PC-9 (cell line): ENCODE measurements around the gene RAD17. TPM values are rescaled to one million over a fixed set of nuclear protein-coding genes. Genes with fewer than 3 reads are reported as not detected.
A peak's percentile ranks its signal among the peaks of the same experiment; 100 is the strongest.

Experiments
- BruUV-seq: library from RNA; stranded (reverse); fragments of 400-500 nt; replicated peaks from 2 replicates; lab custom pipeline; 2021; lab: Mats Ljungman, UMichigan
- CTCF ChIA-PET: fragments of 300-600 bp; sonication (Branson Sonifier 250); formaldehyde crosslinking; loops from one replicate; lab custom pipeline; 2022; ENCODE audit warnings: antibody characterized with exemption; lab: Charles Lee
- POLR2A ChIA-PET: fragments of 300-600 bp; sonication (Branson Sonifier 250); formaldehyde crosslinking; loops from one replicate; lab custom pipeline; 2022; ENCODE audit warnings: antibody characterized with exemption; ENCODE audit not compliant: unreplicated experiment; lab: Charles Lee
- DNase-seq, 2 experiments: peaks; one replicate each; pipeline versions ENCODE4 v3.0.0 to v3.0.0-alpha.2; 2015 to 2022; ENCODE audit warnings: mixed read lengths in 1 of 2
- H2AFZ ChIP-seq: fragments of 200-600 bp; sonication (generic); 2 replicates; pipeline ENCODE4 v1.8.1; 2017; ENCODE audit warnings: antibody characterized with exemption
- H3F3A ChIP-seq: fragments of 200-600 bp; sonication (generic); 2 replicates; pipeline ENCODE4 v1.8.1; 2017; ENCODE audit warnings: antibody characterized with exemption, mild to moderate bottlenecking, low read depth; ENCODE audit not compliant: insufficient read depth
- H3K27ac ChIP-seq: fragments of 200-600 bp; sonication (generic); 2 replicates; pipeline ENCODE4 v1.6.1; 2016; ENCODE audit warnings: mixed run types
- H3K27me3 ChIP-seq: fragments of 200-600 bp; sonication (generic); 2 replicates; pipeline ENCODE4 v1.6.1; 2016; ENCODE audit warnings: low read depth, mixed run types; ENCODE audit not compliant: insufficient read depth
- H3K36me3 ChIP-seq: fragments of 200-600 bp; sonication (generic); 2 replicates; pipeline ENCODE4 v1.6.1; 2016; ENCODE audit warnings: low read depth, mixed run types
- H3K4me1 ChIP-seq: fragments of 200-600 bp; sonication (generic); replicated peaks from 2 replicates; pipeline ENCODE4 v1.6.1; 2016; ENCODE audit warnings: mixed run types; ENCODE audit not compliant: insufficient read depth
- H3K4me2 ChIP-seq: fragments of 200-600 bp; sonication (generic); 2 replicates; pipeline ENCODE4 v1.6.1; 2017; ENCODE audit warnings: mixed run types
- H3K4me3 ChIP-seq: fragments of 200-600 bp; sonication (generic); 2 replicates; pipeline ENCODE4 v1.6.1; 2016; ENCODE audit warnings: mixed run types
- H3K79me2 ChIP-seq: fragments of 200-600 bp; sonication (generic); 2 replicates; pipeline ENCODE4 v1.6.1; 2017; ENCODE audit warnings: low read depth, mixed run types
- H3K9me2 ChIP-seq: fragments of 200-600 bp; sonication (generic); 2 replicates; pipeline ENCODE4 v1.8.1; 2017; ENCODE audit warnings: mild to moderate bottlenecking; ENCODE audit not compliant: insufficient read depth
- H3K9me3 ChIP-seq: fragments of 200-600 bp; sonication (generic); 2 replicates; pipeline ENCODE4 v1.8.1; 2016; ENCODE audit warnings: low read depth; ENCODE audit not compliant: insufficient read depth
- H4K20me1 ChIP-seq: fragments of 200-600 bp; sonication (generic); 2 replicates; pipeline ENCODE4 v1.8.1; 2017; ENCODE audit not compliant: insufficient read depth
- EZH2 ChIP-seq: fragments of 200-600 bp; sonication (generic); IDR thresholded peaks from 2 replicates; pipeline ENCODE4 v1.8.0; 2017; ENCODE audit warnings: antibody characterized with exemption, low read depth
- intact Hi-C: fragments of 100-400 bp; cut with micrococcal nuclease; formaldehyde crosslinking; loops from one replicate; pipeline ENCODE4 v1.10.0; 2022; ENCODE audit not compliant: unreplicated experiment
- total RNA-seq: library from RNA; stranded (reverse); gene quantifications from 2 replicates; pipeline ENCODE4 v1.2.3, GENCODE V29; 2021
- TF ChIP-seq, protein P1 (sequence below): fragments of 200-600 bp; sonication (generic); conservative IDR thresholded peaks from 2 replicates; pipeline ENCODE4 v1.6.1; 2017; ENCODE audit warnings: mixed run types, antibody characterized with exemption, mild to moderate bottlenecking, moderate library complexity

RAD17 gene
- total RNA-seq, 1 experiment from 2014 or later, result 21.1 TPM

DNA sequence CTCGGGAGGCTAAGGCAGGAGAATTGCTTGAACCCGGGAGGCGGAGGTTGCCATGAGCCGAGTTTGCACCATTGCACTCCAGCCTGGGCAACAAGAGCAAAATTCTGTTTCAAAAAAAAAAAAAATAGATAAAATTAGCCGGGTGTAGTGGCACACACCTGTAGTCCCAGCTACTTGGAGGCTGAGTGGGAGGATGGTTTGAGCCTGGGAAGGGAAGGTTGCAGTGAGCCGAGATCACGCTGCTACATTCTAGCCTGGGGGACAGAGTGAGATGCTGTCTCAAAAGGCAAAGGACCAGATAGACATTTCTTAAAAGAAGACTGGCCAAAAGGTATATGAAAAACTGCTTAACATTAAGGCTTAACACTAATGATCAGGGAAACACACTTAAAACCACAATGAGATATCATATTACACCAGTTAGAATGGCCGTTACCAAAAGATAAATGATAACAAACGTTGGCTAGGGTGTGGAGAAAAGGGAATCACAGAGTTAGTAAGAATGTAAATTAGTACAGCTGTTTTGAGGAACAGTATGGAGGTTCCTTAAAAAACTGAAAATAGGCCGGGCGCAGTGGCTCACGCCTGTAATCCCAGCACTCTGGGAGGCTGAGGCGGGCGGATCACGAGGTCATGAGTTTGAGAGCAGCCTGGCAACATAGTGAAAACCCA lies 35.2 kb downstream of the RAD17 start:
- no peaks in the 10 kb centered on the region for H4K20me1 ChIP-seq
- ChIA-PET POLR2A (no interaction called here), CTCF (no interaction called here)
- TF ChIP-seq EZH2, result no peak
- TF ChIP-seq, protein P1, sequence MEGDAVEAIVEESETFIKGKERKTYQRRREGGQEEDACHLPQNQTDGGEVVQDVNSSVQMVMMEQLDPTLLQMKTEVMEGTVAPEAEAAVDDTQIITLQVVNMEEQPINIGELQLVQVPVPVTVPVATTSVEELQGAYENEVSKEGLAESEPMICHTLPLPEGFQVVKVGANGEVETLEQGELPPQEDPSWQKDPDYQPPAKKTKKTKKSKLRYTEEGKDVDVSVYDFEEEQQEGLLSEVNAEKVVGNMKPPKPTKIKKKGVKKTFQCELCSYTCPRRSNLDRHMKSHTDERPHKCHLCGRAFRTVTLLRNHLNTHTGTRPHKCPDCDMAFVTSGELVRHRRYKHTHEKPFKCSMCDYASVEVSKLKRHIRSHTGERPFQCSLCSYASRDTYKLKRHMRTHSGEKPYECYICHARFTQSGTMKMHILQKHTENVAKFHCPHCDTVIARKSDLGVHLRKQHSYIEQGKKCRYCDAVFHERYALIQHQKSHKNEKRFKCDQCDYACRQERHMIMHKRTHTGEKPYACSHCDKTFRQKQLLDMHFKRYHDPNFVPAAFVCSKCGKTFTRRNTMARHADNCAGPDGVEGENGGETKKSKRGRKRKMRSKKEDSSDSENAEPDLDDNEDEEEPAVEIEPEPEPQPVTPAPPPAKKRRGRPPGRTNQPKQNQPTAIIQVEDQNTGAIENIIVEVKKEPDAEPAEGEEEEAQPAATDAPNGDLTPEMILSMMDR, result no peak
- no peaks in the 10 kb centered on the region for H3K9me2 ChIP-seq
- BruUV-seq, result no TSS peak
- H3K36me3 ChIP-seq, result 0 out of 2 replicates have a peak, but pooled peaks cover 6% of the 10 kb centered on the region
- intact Hi-C loops, result no loop called here
- H3K79me2 ChIP-seq, result no peaks in the 10 kb centered on the region
- DNase-seq, result no peak
- no peak overlapping the region for H2AFZ ChIP-seq
- no peaks in the 10 kb centered on the region for H3K9me3 ChIP-seq
- no peak overlapping the region for H3K4me3 ChIP-seq
- H3K4me2 ChIP-seq, result no peak overlapping the region
- H3K27me3 ChIP-seq, result no peaks in the 10 kb centered on the region
- H3F3A ChIP-seq, result peaks cover 11% of the 10 kb centered on the region; the same call in 1 of the 2 replicates
- no peaks in the 10 kb centered on the region for H3K4me1 ChIP-seq
- H3K27ac ChIP-seq, result no peak overlapping the region

DNA sequence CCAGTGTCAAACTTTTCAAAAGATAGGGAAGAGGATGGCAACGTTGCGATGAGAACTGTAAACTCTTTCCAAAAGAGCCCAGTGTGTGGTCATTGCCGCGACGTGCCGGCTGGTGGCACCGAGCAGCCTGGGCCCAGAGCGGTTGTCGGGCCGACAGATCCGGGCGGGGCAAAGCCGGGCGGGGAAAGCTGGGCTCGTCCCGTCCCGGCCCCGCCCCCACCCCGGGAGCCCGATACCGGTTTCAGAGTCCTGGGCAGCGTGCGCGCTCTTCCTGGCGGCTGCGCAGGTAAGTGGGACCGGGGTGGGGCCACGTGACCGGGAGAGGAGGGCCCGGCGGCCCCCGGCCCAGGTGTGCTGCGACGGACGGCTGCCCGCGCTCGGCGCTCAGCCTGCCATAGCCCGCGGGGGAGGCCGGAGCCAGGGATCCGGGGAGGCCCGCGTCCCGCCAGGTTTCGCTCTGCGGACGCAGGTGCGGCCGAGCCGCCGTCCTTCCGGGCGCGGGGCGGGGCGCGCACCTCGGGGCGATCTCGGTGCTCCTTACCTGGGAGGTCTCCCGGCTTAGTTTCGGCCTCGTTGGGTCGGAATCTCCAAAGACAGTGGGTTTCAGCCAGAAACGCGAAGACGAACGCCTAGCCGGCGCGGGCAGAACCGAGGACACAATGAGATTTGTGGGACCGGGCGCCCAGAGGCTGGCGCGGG lies 45.4 kb downstream of the RAD17 start, which contains the start of gene MARVELD2:
Gene MARVELD2, plus strand, starts transcription at position 232 of the 699 bp plus-strand sequence. CDS start 4,270 bp downstream, outside the sequence.
- H3F3A ChIP-seq, result peaks cover 14% of the 10 kb centered on the region
- intact Hi-C loops, result loop anchor here (2.0 kb wide), 1 partner anchor 78 kb away; the partner anchor contains the start of gene OCLN
- H3K9me2 ChIP-seq, result no peaks in the 10 kb centered on the region
- H3K4me2 ChIP-seq, result peak within 1 kb of the TSS; percentile 97
- BruUV-seq, result no TSS peak
- H3K4me1 ChIP-seq, result peaks cover 20% of the 10 kb centered on the region
- TF ChIP-seq, protein P1, result peak; percentile 49
- no peak for TF ChIP-seq EZH2
- no peaks in the 10 kb centered on the region for H3K27me3 ChIP-seq
- peak; percentile 82 to 91 for DNase-seq
- CTCF ChIA-PET, result interaction anchor here (0.5 kb wide), 1 partner anchor 78 kb away, joined by 3 read pairs; no protein-coding TSS in a partner anchor
- no peaks in the 10 kb centered on the region for H4K20me1 ChIP-seq
- peak within 1 kb of the TSS; percentile 90 for H2AFZ ChIP-seq
- peak within 1 kb of the TSS; percentile 82 for H3K4me3 ChIP-seq
- H3K9me3 ChIP-seq, result no peaks in the 10 kb centered on the region
- peaks cover 13% of the 10 kb centered on the region for H3K36me3 ChIP-seq
- peak within 1 kb of the TSS; percentile 93 for H3K27ac ChIP-seq
- peaks cover 26% of the 10 kb centered on the region for H3K79me2 ChIP-seq
- POLR2A ChIA-PET, result interaction anchor here (0.6 kb wide), 1 partner anchor 218 kb away, joined by 6 read pairs; no protein-coding TSS in a partner anchor

DNA sequence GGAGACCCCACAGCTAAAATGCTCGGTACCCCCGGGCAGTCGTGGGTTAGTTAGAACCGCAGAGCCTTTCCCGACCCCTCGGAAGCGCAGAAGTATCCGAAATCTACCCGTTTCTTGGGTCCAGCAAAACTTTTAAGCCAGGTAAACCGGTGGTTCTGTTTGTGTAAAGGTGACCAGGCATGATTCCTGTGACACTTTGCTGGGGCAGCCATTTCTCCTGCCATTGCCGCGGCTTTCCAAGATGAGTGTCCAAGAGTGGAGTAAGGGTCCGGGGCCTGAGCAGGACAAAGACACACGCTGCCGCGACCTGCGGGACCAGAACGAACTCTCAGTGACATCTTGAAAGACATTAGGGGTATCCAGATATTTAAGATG lies 46.0 kb downstream of the RAD17 start:
- Histone ChIP-seq H3K9me3 (no peaks in the 10 kb centered on the region), H3K4me3 (peak overlapping the region; percentile 82), H3K36me3 (peaks cover 19% of the 10 kb centered on the region), H3K27ac (peak overlapping the region; percentile 93), H3F3A (peaks cover 14% of the 10 kb centered on the region), H4K20me1 (no peaks in the 10 kb centered on the region), H3K4me2 (peak overlapping the region; percentile 97), H3K9me2 (no peaks in the 10 kb centered on the region), H3K27me3 (no peaks in the 10 kb centered on the region), H2AFZ (peak overlapping the region; percentile 90), H3K4me1 (peaks cover 20% of the 10 kb centered on the region), H3K79me2 (peaks cover 26% of the 10 kb centered on the region)
- BruUV-seq, result TSS peak; percentile 72
- intact Hi-C loops, result loop anchor here (2.0 kb wide), 1 partner anchor 77 kb away; the partner anchor contains the start of gene OCLN
- peak in 1 of 2 experiments; percentile 17 for DNase-seq
- POLR2A ChIA-PET, result no interaction called here
- CTCF ChIA-PET, result interaction anchor here (0.5 kb wide), 1 partner anchor 78 kb away, joined by 3 read pairs; no protein-coding TSS in a partner anchor
- no peak for TF ChIP-seq EZH2
- TF ChIP-seq, protein P1, result no peak
